NCI-H1105 (cell line): ENCODE results near the gene PPP1CA.
"Not testable (repeated sequence)": the region's sequence is repeated elsewhere in the genome, so short reads cannot be mapped to it uniquely, and the experiment has no call there.

Source experiments
- DNase-seq: peaks from one replicate; lab custom pipeline; 2025; lab: John Stamatoyannopoulos, UW

Gene PPP1CA

GRCh38 chr11:67417425-67417824, 15.8 kb upstream of the PPP1CA start:
- no peak for DNase-seq

DNA sequence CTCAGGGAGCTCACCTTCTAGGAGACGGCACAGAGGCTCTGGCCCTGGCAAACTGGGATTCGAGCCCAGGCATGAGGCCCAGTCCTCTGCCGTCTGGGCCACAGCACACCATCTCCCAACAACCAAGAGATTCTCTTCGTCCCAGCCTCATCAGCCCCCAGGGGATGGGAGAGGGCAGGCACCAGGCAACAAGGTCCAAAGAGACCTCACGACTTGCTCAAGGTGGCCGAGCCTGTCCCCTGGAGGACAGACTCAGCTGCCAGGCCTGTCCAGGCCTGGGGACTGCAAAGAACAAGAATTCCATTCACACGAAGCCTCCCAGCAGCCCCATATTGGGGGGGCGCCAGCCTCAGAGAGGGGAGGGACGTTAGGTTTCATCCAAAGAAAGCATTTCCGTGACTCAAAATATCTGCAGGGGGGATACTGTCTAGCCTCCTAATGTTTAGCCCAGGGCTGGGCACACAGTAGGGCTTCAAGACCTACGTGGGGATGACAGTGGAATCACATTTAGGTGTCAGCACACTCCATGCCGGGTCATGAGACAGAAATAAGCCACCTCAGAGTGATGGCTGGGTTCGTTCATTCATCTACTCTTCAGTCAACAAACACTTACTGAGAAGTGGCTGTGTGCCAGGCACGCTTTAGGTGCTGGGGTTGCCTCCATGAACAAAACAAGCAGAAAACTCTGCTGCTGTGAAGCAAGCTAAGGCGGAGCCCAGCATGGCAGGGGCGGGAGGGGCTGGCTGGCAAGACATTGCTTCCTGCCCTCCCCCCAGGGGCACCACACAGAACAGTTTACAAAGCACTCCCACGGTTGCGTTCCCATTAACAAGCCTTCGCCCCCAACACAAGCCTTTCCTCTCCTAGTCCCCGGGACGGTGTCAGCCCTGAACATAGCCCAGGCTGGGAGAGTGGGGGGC, 15.0 kb upstream of the PPP1CA start:
- peak; percentile 48 for DNase-seq

GRCh38 chr11:67415501-67416304, 14.0 kb upstream of the PPP1CA start, which contains the start of gene CARNS1:
CARNS1 (plus strand) TSS chr11:67415678; CDS start chr11:67416200, 522 bp downstream.
- DNase-seq = no peak

DNA sequence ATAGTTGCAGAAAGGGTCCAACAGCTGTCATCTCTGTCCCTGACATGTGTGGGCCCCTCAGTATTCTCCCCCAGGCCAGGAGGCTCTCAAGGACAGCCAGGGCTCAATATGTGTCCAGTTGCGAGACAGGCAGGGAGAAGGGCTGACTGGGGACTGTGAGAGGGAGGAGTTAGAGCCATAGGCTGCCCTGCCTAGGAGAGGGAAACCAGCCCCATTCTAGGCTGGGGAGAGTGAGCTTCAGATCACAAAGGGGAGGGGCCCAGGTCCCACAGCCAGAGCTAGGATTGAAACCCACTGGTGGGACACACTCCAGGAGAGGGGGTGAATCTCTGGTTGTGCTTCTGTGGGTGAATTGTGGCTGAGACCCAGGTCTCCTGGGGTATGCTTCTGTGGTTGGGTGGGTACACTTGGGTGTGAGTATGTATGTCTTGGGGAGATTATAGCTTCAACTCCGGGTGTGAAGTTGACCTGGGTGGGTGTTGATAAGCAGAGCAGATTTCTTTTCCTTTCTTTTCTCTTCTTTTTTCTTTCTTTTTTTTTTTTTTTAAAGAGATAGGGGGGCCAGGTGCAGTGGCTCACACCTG, 11.7 kb upstream of the PPP1CA start:
- DNase-seq = no peak

DNA sequence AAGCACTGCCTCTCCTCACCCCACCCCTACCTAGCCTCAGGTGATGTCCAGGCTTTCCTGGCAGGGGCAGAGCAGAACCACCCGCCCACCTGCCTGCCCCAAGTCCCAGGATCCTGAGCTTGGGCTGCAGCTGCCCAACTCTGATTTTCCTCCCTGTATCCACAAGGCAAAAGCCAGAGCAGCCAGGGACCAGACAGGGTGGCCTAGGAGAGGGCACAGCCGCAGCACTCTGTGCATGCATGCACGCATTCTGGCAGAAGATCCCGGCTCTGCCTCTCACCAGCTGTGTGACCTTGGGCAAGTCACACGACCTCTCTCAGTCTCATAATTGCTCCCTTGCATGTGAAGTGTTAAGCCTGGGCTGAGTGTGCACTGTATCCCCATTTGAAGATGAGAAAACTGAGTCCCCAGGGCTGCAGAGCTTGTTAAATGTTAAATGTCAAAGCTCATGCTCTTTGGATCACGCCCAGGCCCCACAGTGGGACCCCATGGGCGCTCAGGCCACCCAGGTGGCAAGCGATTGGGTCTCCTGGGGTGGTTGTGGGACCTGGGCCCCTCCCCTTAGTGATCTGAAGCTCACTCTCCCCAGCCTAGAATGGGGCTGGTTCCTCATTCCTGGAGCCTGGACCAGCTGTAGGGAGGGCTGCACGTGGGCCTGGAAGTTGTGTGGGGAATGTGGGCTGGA, 11.0 kb upstream of the PPP1CA start:
- no peak for DNase-seq

GRCh38 chr11:67411785-67412152, 10.1 kb upstream of the PPP1CA start:
- DNase-seq = no peak

GRCh38 chr11:67410984-67411784, 9.5 kb upstream of the PPP1CA start:
- no peak for DNase-seq

- no peak for DNase-seq
These were observed 8.7 kb upstream of the PPP1CA start for GRCh38 chr11:67410369-67410831.

GRCh38 chr11:67409781-67410368, 8.2 kb upstream of the PPP1CA start:
- DNase-seq = peak; percentile 7

DNA sequence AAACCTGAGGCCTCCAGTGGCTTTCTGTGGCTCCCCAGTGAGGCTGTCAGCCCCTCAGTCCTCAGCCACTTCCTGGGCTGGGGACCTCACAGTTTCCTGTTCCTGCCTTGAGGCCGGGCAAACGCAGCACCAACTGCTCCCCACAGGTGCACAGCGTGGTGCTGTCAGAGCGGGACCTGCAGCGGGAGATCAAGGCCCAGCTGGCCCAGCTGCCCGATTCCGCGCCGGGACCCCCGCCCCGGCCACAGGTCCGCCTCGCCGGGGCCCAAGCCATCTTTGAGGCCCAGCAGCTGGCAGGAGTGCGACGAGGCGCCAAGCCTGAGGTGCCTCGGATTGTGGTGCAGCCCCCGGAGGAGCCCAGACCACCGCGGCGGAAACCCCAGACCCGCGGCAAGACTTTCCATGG, 7.6 kb upstream of the PPP1CA start:
- DNase-seq = no peak

DNA sequence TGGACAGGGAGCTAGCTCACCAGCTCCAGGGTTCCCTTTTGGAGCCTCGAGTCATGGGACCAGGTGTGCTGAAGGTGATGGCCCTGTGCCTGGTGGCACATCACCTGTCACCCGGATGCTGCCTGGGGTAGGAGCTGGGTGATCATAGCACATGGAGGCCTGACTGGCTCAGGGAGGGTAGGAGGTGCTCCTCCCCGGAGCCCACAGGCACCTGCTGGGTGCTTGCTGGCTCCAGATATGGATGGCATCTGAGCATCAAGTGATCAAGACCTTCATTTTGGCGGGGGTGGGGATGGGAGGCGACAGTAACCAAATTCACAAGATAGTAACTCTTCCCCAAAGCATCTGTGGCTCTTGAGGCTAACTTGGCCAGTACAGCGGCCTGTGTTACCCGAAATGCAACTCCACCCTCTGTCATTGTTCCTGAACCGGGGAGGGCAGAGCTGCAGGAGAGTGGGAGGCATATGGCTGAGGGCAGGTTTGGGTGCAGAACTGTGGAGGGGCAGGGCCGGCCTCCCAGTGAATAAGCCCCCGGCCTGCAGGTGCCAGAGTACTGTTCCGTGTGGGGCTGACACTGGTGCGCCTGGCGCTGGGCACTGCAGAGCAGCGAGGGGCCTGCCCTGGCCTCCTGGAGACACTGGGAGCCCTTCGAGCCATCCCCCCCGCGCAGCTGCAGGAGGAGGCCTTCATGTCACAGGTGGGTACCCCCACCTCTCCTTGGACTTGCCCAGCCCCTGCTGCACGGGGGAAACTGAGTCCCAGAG, 7.0 kb upstream of the PPP1CA start:
- no peak for DNase-seq

DNA sequence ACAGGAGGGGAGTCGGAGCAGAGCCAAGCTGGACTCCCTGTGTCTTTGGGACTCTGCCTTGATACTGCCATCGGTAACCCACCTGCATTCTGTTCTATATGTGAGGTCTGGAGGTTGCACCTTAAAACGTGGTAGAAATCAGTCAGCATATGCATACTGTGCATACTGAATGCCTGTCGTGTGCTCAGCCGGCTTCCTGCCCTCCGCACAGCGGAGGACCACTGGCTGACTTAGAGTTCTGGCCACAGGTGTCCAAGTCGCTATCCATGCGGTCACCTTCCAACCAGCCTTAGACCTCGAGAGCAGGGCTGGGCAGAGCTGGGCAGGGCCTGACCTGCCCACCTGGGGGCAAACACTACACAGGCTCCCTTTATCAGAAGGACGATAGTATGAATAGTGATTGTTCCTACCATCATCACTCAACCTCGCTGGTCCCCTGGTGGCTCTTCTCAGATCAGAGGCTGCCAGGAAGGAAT, 6.1 kb upstream of the PPP1CA start:
- no peak for DNase-seq

DNA sequence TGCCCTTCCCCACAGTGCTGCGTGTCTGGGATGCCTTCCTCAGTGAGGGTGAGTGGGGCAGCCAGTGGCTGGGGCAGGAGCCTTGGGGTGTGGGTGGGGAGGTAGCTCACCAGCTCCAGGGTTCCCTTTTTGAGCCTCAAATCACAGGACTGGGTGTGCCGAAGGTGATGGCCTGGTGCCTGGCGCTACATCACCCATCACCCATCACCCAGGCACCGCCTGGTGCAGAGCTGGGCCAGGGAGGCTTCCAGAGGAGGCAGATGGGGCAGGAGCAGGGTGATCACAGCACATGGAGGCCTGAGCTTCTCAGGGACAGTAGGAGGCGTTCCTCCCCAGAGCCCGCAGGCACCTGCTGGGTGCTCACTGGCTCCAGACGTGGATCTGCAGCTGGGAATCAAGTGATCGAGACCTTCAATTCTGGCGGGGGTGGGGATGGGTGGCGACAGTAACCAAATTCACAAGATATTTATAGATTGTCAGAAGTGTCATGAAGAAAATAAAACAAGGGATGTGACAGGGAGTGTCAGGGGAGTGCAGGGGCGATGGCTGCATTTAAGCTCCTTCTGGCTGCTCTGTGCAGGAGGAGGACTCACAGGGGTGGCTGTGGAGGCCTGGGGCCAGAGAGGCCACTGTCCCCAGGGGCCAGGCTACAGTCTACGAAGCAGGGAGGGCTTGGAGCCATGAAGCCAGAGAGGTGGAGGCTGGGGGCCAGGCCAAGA, 5.5 kb upstream of the PPP1CA start:
- peak; percentile 1 for DNase-seq

DNA sequence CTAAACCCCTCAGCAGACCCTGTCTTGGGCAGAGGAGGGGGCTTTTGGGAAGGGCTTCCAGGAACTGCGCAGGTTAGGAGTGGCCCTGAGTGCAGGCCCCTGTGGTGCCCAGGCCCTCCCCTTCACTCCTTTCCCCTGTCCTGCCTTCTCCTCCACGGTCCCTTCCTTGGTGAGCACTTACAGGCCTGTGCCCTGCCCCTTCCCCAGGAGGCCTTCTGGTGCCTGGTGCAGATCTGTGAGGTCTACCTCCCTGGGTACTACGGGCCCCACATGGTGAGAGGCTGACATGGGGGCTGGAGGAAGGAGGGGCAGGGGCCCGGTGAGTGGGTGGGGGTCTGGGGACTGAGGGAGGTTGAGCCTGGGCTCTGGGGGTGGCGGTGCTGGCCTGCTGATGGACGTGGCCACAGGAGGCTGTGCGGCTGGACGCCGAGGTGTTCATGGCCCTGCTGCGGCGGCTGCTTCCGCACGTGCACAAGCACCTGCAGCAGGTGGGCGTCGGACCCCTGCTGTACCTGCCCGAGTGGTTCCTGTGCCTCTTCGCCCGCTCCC, 4.8 kb upstream of the PPP1CA start:
- no peak for DNase-seq

- DNase-seq = no peak
These were observed 4.2 kb upstream of the PPP1CA start for GRCh38 chr11:67405688-67406339.

DNA sequence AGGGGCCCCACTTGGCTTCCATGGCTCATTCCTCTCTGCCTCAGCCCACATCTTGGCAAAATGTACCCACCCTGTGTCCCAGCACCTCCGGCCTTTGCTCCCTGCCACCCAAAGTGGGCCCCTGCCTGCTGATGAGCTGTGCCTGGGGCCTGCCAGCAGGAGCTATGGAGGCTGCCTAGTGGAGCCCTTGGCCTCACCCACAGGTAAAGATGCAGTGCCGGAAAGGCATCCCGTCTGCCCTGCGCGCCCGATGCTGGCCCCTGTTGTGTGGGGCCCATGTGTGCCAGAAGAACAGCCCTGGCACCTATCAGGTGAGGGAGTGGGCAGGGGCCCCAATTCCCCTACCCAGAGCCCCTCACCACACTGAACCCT, 3.5 kb upstream of the PPP1CA start:
- no peak for DNase-seq

DNA sequence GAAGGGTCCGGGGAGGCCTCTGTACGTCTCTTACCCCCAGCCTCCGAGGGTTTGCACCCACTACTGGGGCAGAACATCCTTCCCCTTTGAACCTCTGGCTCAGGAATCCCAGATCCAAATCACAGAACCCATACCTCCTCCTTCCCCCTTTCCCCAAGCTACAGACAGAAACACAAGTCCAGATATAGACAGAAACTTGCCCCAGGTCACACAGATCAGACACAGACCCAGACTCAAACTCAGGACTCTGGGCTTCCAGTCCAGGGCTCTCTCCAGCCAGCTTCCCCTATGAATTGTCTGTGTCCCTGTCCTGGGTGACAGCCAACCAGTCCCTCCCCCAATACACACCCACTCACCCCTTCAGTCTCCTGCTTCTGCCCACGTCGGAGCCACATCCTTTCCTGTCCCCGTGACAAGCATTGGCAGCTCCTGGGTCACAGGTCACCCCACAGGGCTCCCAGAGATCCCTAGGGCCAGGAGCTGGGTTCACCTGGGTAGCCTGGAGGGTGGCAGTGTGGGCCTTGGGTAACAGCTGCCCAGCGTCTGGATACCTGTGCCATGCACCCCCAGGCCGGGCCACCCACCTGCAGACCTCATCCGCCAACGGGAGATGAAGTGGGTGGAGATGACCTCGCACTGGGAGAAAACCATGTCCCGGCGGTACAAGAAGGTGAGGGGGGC, 3.0 kb upstream of the PPP1CA start:
- no peak for DNase-seq

DNA sequence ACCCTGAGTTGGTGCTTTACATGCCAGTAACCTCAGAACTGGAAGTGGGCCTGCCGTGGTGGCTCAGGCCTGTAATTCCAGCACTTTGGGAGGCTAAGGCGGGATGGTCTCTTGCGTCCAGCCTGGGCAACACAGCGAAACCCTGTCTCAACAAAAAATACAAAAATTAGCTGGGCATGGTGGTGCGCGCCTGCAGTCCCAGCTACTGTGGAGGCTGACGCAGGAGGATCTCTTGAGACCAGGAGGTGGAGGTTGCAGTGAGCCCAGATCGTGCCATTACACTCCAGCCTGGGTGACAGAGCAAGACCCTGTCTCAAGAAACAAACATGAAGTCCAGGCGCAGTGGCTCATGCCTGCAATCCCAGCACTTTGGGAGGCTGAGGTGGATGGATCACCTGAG, 1.4 kb upstream of the PPP1CA start:
- DNase-seq = not testable (repeated sequence)
